Vagina (tissue), 2 donors: ENCODE results near the gene HPCA. TPM values are rescaled to one million over a fixed set of nuclear protein-coding genes. Genes with fewer than 3 reads are reported as not detected.

Experiments
- DNase-seq, 2 donors: peaks; one replicate each; pipeline ENCODE4 v3.0.0-alpha.2; 2017; ENCODE audit errors: extremely low spot score in 2 of 2
- H3K27ac ChIP-seq: fragments of 200-600 bp; sonication (generic); one replicate; pipeline ENCODE4 v1.5.1; 2019
- H3K27me3 ChIP-seq: fragments of 200-600 bp; sonication (generic); one replicate; pipeline ENCODE4 v1.5.1; 2019
- H3K36me3 ChIP-seq, 2 donors: fragments of 200-600 bp; sonication (generic); one replicate each; pipeline ENCODE4 v1.5.1; 2017 to 2019
- H3K4me1 ChIP-seq: fragments of 200-600 bp; sonication (generic); one replicate; pipeline ENCODE4 v1.5.1; 2019
- H3K4me3 ChIP-seq, 2 donors: fragments of 200-600 bp; sonication (generic); 1 replicate in 1 of 2; 2 replicates in 1 of 2; pipeline ENCODE4 v1.5.1; 2016 to 2019
- H3K9me3 ChIP-seq: fragments of 200-600 bp; sonication (generic); one replicate; pipeline ENCODE4 v1.5.1; 2019
- CTCF ChIP-seq, 3 experiments: fragments of 450-650 bp in 2 of 3; fragments of 200-600 bp in 1 of 3; sonication (generic) in 1 of 3; IDR thresholded peaks; one replicate each; pipeline ENCODE4 v1.5.1; 2017 to 2019; ENCODE audit warnings: antibody characterized with exemption in 3 of 3, mild to moderate bottlenecking in 2 of 3, moderate library complexity in 2 of 3
- POLR2A ChIP-seq, 2 donors: fragments of 450-650 bp; IDR thresholded peaks; one replicate each; pipeline ENCODE4 v1.6.1; 2017; ENCODE audit warnings: antibody characterized with exemption in 2 of 2, mild to moderate bottlenecking in 2 of 2, moderate library complexity in 2 of 2
- POLR2AphosphoS5 ChIP-seq, 2 donors: sonication (generic); formaldehyde crosslinking; IDR thresholded peaks; one replicate each; pipeline ENCODE4 v1.9.0; 2017; ENCODE audit warnings: antibody characterized with exemption in 2 of 2, mild to moderate bottlenecking in 2 of 2, low read depth in 1 of 2; ENCODE audit not compliant: insufficient read depth in 1 of 2
- intact Hi-C: fragments of 100-400 bp; cut with DNase I; formaldehyde crosslinking; loops from one replicate; pipeline ENCODE4 v1.15.1; 2023
- total RNA-seq: library from RNA; depleted of rRNA; stranded (reverse); fragments of >200 nt; gene quantifications from one replicate; pipeline ENCODE4 v1.2.3, GENCODE V29; 2016

Gene HPCA
- total RNA-seq, 1 donor from 2014 or later: not detected

- intact Hi-C loops: loop anchor here (5.0 kb wide), 1 partner anchor 921 kb away; no protein-coding TSS in a partner anchor
- no peak for DNase-seq
- H3K9me3 ChIP-seq: no peaks in the 10 kb centered on the region
- H3K27ac ChIP-seq: no peak overlapping the region
- H3K27me3 ChIP-seq: no peaks in the 10 kb centered on the region
- TF ChIP-seq CTCF (IDR thresholded peaks at IDR 0.05): no peak
- TF ChIP-seq POLR2A (IDR thresholded peaks at IDR 0.05): no peak
- no peak for TF ChIP-seq POLR2AphosphoS5 (IDR thresholded peaks at IDR 0.05; ENCODE audit: insufficient read depth in 1 of 2, low read depth in 1 of 2)
- H3K4me3 ChIP-seq: no peak overlapping the region
- peaks cover 2% of the 10 kb centered on the region for H3K4me1 ChIP-seq
- no peaks in the 10 kb centered on the region for H3K36me3 ChIP-seq
These were observed 20.4 kb downstream of the HPCA start for GRCh38 chr1:32906654-32907053.

- TF ChIP-seq POLR2A (IDR thresholded peaks at IDR 0.05): no peak
- no peak for TF ChIP-seq CTCF (IDR thresholded peaks at IDR 0.05)
- no peak for TF ChIP-seq POLR2AphosphoS5 (IDR thresholded peaks at IDR 0.05; ENCODE audit: insufficient read depth in 1 of 2, low read depth in 1 of 2)
- no peak for DNase-seq
- no peaks in the 10 kb centered on the region for H3K9me3 ChIP-seq
- H3K36me3 ChIP-seq: no peaks in the 10 kb centered on the region
- intact Hi-C loops: loop anchor here (5.0 kb wide), 1 partner anchor 920 kb away; no protein-coding TSS in a partner anchor
- H3K27me3 ChIP-seq: no peaks in the 10 kb centered on the region
- H3K4me1 ChIP-seq: no peaks in the 10 kb centered on the region
- no peak overlapping the region for H3K4me3 ChIP-seq
- H3K27ac ChIP-seq: no peak overlapping the region
These were observed 21.1 kb downstream of the HPCA start for GRCh38 chr1:32907435-32907834.

GRCh38 chr1:32910319-32910718 is 24.0 kb downstream of the HPCA start:
- H3K4me1 ChIP-seq: no peaks in the 10 kb centered on the region
- intact Hi-C loops: no loop called here
- TF ChIP-seq POLR2A (IDR thresholded peaks at IDR 0.05): no peak
- TF ChIP-seq POLR2AphosphoS5 (IDR thresholded peaks at IDR 0.05; ENCODE audit: insufficient read depth in 1 of 2, low read depth in 1 of 2): no peak
- TF ChIP-seq CTCF (IDR thresholded peaks at IDR 0.05): no peak
- no peak for DNase-seq
- H3K36me3 ChIP-seq: no peaks in the 10 kb centered on the region
- H3K27ac ChIP-seq: no peak overlapping the region
- H3K27me3 ChIP-seq: no peaks in the 10 kb centered on the region
- H3K4me3 ChIP-seq: no peak overlapping the region
- no peaks in the 10 kb centered on the region for H3K9me3 ChIP-seq

GRCh38 chr1:32915766-32916706 is 29.7 kb downstream of the HPCA start:
- intact Hi-C loops: no loop called here
- DNase-seq: no peak
- H3K36me3 ChIP-seq: no peaks in the 10 kb centered on the region
- TF ChIP-seq CTCF (IDR thresholded peaks at IDR 0.05) (no peak), POLR2A (IDR thresholded peaks at IDR 0.05) (no peak), POLR2AphosphoS5 (IDR thresholded peaks at IDR 0.05; ENCODE audit: insufficient read depth in 1 of 2, low read depth in 1 of 2) (no peak)
- no peaks in the 10 kb centered on the region for H3K27me3 ChIP-seq
- H3K4me3 ChIP-seq: no peak overlapping the region
- H3K9me3 ChIP-seq: no peaks in the 10 kb centered on the region
- H3K27ac ChIP-seq: no peak overlapping the region
- no peaks in the 10 kb centered on the region for H3K4me1 ChIP-seq

GRCh38 chr1:32917521-32917920 is 31.2 kb downstream of the HPCA start:
- Histone ChIP-seq H3K27me3 (no peaks in the 10 kb centered on the region), H3K4me3 (no peak overlapping the region), H3K4me1 (no peaks in the 10 kb centered on the region), H3K36me3 (no peaks in the 10 kb centered on the region), H3K27ac (no peak overlapping the region), H3K9me3 (no peaks in the 10 kb centered on the region)
- intact Hi-C loops: no loop called here
- TF ChIP-seq CTCF (IDR thresholded peaks at IDR 0.05): no peak
- TF ChIP-seq POLR2AphosphoS5 (IDR thresholded peaks at IDR 0.05; ENCODE audit: insufficient read depth in 1 of 2, low read depth in 1 of 2): no peak
- no peak for TF ChIP-seq POLR2A (IDR thresholded peaks at IDR 0.05)
- no peak for DNase-seq
